GM21381 (cell line): Measurements from ENCODE around the gene GRB10.

Experiments
- ATAC-seq: cut with Tn5 transposase; IDR thresholded peaks from one replicate; pipeline ENCODE4 v1.9.1; 2021; ENCODE audit warnings: mild to moderate bottlenecking, moderate library complexity; ENCODE audit not compliant: unreplicated experiment

Gene GRB10

DNA sequence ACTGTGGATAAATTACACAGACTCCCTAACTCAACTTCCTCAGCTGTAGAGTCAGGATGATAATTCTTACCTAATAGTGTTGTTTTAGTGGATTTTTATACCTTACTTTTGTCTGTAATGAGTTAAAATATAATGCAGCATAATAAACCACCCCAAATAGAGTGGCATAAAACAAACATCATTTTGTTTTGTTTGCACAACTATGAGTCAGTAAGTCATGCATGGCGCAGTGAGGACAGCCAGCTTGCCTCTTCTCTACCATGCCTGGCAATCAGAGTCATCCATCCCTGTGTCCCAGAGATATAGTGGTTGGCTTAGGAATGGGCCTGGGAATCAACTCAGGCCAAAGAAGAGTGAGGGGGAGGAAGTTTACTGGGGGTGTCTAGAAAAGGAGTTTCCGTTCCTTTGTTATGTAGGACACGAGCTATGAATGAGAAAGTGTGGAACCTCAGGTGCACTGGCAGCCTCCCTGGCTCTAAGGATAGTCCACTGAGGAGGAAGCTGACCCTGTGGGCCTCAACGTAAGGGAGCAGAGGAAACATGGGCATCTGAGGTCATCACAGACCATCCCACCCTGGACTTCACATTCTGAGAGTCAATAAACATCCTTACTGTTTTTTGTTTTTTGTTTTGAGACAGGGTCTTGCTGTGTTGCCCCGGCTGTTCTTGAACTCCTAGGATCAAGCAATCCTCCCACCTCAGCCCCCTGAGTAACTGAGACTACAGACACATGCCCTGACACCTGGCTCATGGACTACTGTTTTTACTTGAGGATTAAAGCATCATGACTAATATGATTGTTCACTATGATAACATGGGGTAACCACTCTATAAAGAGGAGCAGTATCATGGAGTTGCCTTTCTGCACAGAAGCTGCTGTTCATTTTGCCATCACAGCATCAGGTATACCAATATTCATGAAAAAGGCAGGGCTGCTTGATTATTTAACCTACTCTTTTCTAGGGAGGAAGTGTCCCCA, 21.0 kb upstream of the GRB10 start:
- ATAC-seq, result no peak

DNA sequence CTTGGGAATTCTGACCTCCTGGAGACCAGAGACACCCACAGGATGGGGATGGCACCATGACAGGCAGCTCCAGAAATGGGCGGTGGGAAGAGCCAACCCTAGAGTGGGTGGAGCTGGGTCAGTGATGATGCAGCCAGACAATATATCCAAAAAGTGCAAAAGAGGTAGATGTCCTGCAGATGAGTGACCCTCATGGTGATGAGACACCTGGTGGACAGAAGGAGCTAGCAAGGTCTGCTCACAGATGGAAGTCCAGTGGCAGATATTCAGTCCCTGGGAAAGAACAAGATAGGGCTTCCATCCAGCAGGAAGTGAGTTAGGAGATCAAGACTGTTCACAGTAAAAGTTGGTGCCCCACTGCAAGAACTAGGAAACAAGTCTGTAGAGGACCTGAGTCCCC, 19.2 kb upstream of the GRB10 start:
- ATAC-seq, result no peak

DNA sequence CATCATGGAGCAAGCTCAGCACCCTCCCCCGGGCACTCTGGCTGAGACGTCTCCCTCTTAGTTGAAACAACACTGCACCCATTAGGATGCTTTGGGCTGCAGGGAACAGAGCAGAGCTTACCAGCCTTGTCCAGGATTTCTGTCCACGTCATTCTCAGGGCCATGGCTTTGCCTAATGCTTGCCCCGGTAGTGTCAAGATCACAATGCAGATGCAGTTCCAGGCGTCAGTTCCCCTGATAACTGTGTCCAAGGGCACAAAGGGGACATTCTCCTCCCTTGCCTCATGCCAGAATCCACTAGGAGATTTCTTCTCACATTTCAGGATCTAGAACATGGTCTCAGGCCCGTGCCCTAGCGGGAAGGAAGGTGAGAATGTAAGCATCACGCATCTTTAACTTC, 17.2 kb upstream of the GRB10 start:
- no peak for ATAC-seq

DNA sequence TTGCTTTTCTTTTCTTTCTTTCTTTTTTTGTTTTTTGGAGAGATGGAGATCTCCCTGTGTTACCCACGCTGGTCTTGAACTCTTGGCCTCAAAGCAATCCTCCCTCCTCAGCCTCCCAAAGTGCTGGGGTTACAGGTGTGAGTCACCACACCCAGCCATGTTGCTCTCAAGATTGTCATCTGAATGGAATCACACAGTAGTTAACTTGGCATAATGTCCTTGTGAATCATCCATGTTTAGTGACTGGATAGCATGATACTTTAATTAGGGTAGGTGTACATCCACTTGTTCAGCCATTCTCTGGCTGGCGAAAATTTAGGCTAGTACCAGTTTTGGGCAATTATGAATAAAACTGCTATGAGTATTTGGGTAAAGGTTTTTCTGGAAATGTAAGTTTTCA, 15.4 kb upstream of the GRB10 start:
- no peak for ATAC-seq

DNA sequence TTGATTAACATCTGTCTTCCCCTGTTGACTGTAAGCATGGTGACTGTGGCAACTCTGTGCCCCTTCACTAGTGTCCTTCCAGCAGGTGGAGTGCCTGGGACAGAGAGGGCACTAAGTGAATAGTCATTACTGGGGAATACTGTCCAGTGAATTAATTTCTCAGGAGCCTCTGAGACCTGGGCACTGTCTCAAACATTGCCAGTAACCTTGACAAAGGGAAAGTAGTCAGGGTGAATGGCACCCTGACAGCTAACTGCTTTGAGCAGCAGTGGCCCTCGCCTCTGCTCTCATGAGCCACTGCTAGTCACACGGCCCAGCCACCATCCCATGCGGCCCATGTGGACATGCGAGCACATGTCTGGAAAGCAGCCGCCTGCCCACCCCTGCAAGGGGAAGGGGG, 13.1 kb upstream of the GRB10 start:
- no peak for ATAC-seq

DNA sequence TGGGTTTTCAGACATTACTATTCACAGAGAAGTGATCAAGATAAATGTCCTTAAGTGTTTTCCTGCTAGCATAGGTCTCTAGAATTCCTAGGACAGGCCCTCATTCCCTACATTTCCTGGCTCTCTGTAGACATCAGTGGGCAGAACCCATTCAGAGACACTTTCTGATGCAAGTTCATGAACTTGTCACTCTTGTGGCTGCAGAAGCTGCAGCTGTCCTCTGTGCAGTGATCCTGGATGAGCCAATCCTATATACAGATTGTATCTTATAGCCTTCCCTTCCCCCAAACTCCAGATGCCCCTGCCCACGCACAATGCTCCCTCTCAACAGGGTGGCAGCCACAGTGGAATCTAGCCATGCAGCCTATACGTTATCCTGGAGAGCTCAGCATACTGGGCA, 12.6 kb upstream of the GRB10 start:
- ATAC-seq, result no peak

DNA sequence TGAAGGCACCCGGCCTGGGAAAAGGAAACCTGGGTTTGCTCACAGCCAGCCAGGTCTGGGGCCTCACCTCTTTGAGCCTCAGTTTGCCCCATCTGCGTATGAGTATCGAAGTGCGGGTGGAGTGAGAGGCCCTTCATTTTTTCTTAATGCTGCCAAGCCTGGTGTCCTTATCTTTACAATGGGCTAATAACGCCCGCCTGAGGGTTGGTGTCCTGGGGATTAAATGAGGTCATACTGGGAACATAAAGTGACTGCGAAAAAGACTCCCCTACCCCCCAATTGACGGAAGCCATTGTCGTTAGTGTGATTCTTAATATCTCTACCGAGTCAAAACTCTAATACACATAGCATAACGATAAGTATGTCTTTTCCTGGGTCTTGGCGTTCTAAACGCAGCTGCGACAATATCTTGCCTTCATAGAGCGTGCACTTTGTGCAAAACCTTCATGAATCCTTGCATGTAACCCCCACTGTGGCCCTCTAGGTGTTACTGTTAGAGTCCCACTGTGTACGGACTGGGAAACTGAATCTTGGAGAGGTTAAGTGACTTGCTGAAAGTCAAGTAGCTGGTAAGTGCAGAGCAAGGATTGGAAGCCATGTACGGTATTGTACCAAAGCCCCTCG, 11.4 kb upstream of the GRB10 start:
- no peak for ATAC-seq

DNA sequence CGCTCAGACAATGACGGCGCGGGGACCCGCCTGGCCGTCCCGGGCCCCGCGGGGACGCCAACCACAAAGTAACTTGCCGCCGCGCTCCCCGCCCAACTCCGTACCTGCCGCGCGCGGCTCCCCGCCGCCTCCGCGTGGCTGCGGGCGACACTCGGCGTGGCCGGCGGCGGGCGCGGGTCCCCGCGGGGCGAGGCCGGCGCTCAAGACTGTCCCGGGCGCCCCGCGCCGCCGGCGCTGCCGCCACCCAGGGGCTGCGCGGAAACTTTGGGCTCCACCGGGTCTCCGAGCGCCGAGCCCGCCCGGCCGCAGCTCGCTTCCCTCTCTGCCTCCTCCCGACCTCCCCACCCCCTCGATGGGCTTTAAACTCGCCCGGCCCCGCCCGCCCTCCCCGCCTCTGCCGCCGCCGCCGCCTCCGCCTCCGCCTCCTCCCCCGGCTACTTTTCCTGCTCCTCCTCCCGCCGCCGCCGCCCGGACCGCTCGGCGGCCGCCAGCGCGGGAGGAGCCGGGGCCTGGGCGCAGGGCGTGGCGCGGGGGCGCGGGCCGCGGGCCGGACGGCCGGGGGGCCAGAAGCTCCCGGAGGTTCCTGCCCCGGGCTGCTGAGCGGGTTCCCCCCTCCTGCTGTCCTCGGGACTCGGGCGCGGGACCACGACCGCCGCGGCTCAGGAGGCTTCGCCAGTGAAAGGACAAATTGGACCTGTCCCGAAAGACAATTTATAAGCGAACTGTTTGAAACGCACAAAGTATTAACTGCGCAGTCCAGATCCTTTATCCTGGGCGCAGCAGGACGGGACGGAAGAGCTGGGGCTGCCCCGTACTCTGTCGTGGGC, 10.6 kb upstream of the GRB10 start:
- ATAC-seq, result no peak

DNA sequence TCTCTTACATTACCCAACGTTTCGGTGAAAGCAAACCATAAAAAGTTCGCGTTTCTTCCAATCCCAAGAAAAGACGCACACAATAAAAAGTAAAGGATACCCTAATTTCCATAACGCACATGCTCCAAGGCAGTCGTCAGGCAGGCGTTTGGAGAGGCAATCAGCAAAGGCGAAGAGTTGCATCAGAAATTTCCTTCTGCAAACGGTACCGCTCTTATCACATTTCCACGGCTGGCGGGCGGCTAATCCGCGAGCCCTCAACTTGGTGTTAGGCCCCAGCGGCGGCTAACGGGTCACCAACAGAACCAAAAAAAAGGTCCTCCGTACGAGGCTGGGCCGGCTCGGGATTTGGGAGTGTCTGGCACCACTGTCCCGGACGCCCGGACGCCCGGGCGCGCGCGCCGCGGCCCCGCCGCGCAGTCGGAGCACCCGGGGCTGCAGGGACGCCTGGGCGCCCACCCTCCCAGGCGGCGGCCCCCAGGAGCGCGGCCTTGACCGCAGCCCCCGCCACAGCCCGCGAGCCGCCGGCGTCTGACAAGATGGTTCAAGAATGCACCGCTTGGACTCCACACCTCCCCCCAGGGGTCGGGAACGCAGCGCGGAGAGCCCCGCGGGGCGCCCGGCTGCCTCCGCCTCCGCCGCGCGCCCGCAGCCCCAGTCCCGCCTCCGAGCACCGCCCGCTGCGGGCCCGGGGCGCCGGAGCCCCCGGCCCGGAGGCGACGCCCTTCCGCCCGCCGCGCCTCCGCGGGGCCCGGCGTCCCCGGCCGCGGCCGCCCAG, 9.8 kb upstream of the GRB10 start:
- ATAC-seq, result no peak

DNA sequence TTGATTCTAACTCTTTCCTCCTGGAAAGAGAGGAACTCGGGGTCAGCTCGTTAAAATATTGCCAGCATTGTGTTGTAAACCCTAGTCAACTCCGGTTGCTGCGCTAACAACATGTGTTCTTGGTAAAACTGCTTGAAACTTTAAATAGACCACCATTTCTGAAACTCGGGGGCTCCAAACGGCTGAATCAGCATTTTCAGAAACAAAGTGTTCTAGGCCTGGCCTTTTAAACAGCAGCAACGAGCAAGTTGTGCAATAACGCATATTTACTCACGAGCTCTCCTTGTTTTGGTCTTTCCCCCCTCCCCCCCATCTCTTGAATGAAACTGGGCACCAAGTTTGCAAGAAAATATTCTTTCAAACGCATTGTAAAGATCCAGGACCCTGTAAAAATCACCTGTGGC, 9.2 kb upstream of the GRB10 start:
- ATAC-seq, result no peak

DNA sequence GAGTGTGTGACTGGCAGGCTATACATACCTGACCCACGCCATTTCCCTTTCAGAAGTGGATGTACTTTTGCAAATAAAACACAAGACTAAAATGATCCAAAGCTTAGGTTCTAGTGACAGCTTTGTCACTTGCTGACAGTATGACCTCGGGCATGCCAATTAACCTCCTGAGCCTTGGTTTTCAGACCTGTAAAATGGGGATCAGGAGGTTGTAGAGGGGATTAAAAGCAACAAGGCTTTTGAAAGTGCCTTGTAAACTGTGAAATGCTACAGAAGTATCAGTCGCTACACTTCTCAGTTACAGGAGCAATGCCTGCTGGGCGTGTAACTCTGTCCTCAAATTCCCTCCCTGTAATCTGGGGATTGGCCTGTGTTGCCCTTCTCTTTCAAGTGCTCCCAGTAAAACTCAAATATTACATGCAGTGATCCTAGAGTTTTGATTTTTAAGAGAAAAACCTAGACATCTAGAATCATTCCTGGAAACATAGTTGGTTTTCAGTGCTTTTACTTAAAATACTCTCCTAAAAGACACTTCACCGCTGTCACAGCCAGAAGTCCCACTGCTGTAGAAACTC, 8.8 kb upstream of the GRB10 start:
- ATAC-seq, result no peak

DNA sequence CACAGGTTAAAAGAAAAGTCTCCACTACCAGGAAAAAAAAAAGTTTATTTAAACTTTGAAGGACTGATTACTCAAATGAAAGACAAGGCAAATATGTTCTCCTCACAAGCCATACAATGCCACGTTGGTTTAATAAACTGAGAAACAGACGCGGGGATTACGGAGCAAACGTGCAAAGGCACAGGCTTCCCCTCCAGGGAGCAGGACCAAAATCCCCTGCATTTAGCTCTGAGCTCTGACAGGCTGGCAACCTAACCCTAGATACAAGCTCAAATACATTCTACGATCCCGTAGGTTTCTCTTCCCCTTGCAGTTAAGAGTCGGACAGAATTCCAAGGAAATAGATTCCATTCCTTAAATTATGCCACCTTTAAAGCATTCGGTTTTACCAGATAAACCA, 7.7 kb upstream of the GRB10 start:
- ATAC-seq, result no peak

DNA sequence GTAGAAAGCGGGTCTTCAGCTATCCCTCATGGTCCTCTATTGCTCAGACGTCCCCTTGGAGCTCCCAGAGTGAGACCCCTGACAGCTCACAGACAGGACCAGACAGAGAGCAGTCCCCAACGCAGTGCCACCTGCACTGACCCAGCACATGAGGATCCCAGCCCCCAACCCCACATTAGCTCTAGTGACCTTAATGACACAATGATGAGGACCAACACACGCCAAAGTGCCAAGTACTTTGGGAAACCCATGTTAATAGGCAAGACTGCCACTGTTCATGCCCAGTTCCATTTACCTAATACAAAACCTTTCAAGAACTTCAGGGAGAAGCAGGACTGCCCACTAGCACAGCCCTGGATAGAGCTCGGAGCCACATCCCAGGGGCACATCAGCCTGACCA, 5.7 kb upstream of the GRB10 start:
- no peak for ATAC-seq

DNA sequence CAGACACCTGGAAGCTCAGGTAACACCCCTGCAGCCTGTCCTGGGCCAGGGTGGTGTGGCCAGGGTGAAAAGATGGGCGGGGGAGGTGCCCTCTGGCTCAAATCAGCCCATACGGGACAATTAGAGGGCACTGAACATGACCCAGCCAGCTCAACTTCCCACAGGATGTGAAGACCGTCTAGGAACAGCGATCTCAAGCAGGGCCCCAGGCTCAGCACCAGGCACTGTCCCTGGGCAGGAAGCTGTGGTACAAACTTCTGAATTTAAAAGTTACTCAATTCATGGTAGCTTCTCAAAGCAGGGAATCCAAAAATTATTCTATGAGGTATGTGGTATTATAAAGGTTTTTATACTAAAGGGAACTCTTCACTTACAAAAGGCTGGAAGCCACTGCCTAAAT, 5.1 kb upstream of the GRB10 start:
- no peak for ATAC-seq

DNA sequence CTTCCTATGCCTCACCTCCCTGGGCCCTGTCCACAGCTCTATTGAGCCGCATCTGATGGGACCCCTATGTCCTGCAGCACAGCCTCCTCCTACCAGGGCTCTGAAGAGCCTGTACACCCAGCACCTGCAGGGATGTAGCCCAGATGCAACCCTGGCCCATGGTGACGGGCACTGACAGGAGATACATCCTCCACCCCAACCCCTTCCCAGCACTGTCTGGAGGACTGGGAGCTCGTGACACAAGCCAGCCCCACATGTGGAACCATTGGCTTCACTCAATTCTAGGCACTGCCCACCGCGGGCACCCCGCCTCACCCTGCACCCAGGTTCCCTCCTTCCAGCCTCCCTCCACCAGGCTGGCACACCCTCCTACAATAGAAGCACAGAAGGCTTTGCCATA, 2.6 kb upstream of the GRB10 start:
- ATAC-seq, result no peak

DNA sequence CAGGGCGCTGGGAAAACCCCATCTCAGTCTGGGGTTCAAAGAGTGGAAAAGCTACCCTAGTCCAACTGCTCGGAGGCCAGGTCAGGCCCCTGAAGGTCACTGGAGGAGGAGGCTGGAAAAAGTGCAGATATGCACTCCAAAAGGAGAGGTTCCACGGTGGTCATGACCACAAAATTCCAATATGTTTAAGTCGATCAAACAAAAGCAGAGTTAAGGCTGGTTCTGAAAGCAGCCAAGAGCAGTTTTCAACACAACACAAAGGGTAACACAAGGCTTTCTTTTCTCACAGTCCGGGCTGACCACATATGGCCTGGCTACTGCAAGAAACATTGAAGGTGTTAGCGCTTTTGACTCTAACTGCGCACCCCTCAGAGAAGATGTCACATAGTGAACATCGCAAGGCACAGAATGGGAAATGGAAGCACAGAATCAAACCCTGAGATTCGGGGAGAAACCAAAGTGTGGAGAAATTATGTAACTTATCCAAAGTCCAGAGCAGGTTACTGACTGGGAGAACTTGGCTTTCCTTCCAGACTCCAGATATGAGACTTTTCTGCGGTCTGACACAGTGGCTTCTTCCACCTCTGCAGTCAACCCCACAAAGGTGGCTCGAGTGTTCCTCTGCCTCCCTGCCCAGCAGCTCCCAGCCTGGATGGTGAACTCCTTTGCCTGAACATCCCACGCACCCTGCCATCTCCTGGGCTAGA, 1.3 kb upstream of the GRB10 start:
- ATAC-seq, result no peak

DNA sequence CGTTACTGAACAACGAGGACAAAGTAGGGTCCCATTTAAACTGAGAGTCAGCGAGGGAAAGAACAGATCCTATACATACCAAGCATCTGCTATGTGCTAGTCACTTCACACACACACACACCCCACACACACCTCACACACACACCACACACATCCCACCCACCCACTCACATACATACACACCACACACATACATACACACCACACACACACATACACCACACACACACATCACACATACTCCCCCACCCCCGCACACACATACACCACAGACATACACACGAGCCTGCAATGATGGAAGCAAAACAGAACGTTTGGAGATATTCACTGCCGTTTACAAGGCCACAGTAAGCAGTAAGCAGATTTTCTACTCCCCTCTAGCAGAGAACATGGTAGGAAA, 607 bp upstream of the GRB10 start:
- ATAC-seq, result no peak

DNA sequence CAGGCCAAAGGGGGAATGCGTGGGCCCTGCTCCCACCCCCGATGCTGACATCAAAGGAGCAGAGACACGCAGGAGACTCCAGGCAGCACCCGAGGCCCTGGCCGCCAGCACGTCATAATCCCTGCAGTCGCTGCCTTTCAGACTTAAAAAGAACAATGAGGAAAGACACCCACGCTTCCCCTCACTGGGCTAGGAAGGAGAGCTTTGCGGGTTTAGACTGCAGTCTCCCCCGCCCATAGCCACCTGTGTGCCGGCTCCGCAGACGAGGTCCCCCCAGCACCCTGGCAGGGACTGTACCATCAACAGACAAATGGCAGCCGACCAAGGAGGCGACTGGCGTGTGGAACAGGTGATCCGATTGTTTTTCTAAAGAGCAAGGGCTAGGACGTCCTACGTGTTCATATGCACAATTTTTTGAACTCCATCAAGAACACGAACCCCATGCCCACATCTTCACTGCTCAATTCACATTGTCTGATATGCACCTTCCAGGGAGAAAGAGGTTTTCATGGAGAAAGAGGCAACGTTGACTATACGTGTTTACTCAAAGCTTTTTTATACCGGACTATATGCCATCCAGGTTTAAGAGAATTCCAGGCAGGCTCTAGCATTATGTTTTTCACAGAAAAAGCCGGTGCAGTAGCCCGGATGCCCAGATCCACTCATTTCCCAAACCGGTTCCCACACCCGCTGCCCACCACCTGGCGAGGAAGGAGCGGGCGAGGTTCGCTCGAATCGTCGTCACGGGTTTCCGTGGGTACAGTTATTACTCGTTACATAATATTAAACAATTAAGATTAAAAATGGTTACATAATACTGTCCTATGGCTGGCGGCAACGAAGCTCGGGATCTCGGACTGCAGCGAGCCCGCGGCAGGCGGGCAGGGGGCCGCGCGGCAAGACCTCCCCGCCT, 1.1 kb downstream of the GRB10 start:
- ATAC-seq, result no peak

DNA sequence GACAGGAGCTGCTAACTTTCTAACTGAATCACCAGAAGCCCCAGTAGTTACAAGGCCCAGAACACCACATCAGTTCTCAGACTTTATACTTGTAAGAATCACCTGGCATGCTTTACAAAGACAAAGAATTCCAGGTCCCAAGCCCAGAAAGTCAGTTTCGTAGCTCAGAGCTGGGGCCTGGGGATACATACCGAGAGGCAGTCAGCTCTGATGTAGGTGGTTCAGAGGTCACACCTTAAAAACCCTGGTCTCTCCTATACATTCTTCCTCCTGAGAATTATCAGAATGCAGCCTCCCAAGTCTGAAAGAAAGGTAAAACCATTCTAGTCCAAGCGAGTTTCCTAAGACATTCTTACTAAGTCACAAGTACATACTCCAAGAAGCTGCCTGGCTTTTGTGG, 2.3 kb downstream of the GRB10 start:
- no peak for ATAC-seq
